Measurements from ENCODE around the gene ZNF385D.
"Not testable (repeated sequence)": the region's sequence is repeated elsewhere in the genome, so short reads cannot be mapped to it uniquely, and the experiment has no call there.

Gene ZNF385D

GRCh38 chr3:21509731-21510470 is 241.1 kb downstream of the ZNF385D start:
- DNase-seq (ENCODE audit: low read depth) = no peak

DNA sequence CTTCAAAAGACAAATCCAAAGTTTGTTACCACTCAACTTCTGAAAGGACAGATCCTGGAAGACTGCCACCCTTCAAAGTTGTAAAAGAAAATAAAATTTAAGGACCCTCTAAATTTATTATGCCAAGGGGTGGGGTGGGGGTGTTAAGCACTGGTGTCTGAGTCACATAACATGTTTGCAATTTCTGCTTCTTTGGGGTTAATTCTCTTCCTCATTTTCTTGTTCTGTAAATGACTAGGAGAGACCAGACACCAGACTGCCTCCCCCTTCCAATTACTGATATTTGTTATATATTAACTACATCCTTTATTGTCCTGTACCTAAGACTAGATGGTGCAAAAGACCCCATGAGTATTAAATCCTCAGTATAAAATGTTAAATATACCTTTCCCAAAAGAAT is 242.8 kb downstream of the ZNF385D start:
- DNase-seq (ENCODE audit: low read depth) = no peak

GRCh38 chr3:21505711-21506460 is 245.1 kb downstream of the ZNF385D start:
- DNase-seq (ENCODE audit: low read depth) = no peak

- DNase-seq (ENCODE audit: low read depth) = no peak
Observed at GRCh38 chr3:21502656-21503055, 248.4 kb downstream of the ZNF385D start.

DNA sequence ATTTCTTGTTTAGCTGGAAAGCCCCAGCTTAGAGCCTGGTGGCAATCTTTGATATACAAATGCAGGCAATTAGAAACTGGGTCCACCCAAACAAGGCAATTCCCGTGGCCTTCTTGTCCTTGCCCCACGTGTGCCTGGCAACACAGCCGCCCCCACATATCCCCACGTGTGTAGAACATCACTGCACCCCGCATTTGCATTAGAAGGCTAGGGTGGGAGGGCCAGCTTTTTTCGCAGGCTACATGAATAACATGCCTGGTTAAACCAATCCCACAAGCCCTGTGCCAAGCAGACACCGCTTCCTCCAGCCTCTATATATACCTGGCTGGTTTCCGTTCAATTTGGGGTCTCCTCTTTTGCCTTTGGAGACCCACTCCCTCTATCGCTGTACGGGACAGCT is 250.2 kb downstream of the ZNF385D start:
- no peak for DNase-seq (ENCODE audit: low read depth)

DNA sequence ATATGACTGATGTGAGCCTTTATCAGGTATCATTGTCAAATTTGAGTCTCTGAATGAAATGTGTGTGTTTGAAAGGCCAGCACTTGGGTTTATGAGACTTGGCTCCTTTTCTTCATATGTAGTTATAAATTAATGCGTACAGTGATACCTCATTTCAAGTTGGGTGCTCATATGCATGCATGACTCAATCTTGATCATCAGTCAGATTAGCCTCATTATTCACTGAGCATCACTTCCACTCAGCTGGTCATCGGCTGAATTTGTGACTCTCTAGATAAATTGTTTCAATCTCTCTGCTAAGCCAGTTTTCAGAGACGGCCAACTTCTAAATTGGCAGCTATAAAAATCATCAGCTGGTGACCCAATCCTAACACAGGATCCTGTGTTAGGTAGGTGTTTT is 260.3 kb downstream of the ZNF385D start:
- not testable (repeated sequence) for DNase-seq (ENCODE audit: low read depth)

GRCh38 chr3:21487520-21487919 is 263.5 kb downstream of the ZNF385D start:
- no peak for DNase-seq (ENCODE audit: low read depth)

DNA sequence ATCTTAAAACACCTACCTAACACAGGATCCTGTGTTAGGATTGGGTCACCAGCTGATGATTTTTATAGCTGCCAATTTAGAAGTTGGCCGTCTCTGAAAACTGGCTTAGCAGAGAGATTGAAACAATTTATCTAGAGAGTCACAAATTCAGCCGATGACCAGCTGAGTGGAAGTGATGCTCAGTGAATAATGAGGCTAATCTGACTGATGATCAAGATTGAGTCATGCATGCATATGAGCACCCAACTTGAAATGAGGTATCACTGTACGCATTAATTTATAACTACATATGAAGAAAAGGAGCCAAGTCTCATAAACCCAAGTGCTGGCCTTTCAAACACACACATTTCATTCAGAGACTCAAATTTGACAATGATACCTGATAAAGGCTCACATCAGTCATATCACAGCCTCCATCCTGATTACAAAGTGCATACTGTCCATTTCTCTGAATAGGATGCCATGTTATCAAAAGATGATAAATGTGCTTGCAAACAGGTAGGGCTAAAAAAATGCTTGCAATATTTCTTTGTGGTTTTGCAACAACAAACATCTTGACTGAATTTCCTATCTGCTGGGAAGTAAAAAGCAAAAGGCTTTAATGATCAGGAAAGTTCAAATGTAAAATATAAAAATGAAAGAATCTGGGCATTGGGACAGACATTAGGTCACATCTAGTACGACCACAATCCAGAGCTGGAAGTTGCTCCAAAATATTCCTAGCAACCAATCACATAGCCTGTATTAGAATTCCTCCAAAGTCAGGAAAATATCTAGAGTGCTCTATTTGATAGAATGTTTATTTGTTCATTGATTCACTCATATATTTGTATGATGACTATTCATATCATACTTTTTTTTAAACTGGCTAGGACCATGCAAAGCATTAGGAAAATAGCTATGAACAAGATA is 264.7 kb downstream of the ZNF385D start:
- not testable (repeated sequence) for DNase-seq (ENCODE audit: low read depth)

GRCh38 chr3:21484828-21485144 is 266.2 kb downstream of the ZNF385D start:
- DNase-seq (ENCODE audit: low read depth) = no peak

DNA sequence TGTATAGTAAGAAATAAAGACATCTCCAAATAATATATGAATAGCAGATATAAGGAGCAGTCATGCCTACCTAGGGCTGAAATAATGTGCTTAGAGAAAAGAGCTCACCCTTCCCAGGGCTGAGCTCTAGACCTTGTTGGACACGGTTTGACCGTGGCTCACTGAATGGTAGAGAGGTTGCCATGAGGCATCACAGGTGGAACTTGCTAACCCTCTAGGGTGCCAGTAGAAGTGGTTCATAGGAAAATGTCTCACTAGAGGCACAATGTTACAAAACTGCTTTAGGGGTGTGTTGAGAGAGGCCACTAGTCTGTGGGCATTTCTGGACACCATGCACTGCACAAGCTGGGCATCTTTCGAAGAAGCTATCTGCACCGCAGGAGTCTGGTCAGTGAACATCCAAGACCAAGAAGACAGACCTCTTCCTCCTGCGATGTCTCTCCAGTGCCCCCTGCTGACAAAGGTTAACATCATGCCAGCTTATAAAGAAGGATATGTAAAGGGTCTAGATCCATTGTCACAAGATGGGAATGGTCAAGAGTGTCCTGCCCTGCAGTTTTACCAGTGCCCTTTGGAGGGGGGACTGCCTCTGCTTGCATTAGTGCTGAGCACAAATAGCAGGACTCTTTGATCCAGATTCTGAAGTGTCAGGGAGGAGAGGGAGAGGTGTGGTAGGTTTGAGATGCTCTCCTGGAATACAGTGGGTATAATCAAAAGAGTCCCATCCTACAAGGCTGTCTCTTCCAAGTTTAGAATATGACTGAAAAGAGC is 266.8 kb downstream of the ZNF385D start:
- peak; percentile 51 for DNase-seq (ENCODE audit: low read depth)

GRCh38 chr3:21481991-21482390 is 269.0 kb downstream of the ZNF385D start:
- no peak for DNase-seq (ENCODE audit: low read depth)

DNA sequence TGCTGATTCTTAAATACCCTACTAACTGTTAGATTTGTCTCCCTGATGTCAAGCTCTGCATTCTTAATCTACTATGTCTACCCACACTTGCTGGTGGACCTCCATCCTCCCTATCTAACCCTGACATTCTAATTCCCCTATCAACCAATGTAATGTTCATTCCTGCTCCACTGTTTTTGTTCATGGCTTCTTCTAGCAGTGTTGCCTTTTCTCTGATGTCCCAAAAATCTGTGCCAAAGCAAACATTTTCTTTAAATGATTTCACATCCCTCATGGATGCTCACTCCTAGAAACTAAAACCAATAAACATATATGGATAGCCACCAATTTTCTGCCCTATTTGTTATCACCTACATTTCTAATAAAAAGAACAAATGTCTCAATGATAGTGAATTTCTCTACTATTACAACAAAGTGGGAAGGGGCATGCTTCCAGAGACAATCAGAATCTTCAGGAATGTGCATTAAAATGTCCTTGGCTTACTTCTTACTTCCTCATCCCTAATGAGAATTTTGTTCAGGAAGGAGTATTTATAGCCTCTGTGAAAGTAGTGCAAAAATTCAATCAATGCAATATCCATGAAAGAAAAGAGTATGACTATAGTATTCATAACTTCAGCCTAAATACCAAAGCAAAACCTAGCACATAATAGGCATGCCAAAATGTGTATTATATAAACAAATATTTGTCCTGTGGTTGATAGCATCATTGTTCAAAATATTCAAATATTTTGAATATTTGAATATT is 273.3 kb downstream of the ZNF385D start:
- no peak for DNase-seq (ENCODE audit: low read depth)

GRCh38 chr3:21466476-21466875 is 284.5 kb downstream of the ZNF385D start:
- no peak for DNase-seq (ENCODE audit: low read depth)

- no peak for DNase-seq (ENCODE audit: low read depth)
Observed at GRCh38 chr3:21464746-21465145, 286.3 kb downstream of the ZNF385D start.

DNA sequence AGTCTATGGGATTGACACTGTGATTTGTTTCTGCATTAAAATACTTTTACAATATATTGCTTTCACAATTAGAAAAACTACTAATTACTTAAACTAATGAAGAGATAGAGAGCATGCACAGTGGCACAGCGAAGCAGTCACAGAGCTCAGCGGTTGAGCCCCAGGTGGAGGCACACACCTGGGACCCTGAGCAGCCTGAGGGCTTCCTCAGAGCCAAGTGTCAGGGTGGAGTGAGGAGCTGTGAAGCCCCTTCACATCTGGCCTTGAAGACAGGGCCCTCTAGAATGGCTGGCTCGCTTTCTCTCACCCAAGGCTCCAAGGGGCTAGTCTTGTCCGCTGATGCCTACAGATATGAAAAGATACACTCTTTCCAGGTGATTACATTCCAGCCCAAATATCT is 287.7 kb downstream of the ZNF385D start:
- DNase-seq (ENCODE audit: low read depth) = no peak

GRCh38 chr3:21462141-21462540 is 288.9 kb downstream of the ZNF385D start:
- DNase-seq (ENCODE audit: low read depth) = no peak

DNA sequence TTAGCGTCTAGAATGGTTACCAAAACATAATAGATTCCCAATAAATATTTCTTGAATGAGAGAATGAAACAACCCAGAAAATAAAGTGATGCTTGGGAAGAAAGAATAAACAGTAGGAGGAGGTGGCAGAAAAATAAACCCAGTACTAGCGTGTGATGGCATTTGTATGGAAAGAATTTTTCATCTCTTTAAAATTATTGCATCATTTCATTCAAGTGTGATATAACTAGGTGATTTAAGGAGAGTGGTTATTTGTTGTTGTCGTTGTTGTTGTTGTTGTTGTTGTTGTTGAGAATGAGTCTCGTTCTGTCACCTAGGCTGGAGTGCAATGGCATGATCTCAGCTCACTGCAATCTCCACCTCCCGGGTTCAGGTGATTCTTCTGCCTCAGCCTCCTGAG is 293.9 kb downstream of the ZNF385D start:
- DNase-seq (ENCODE audit: low read depth) = no peak

GRCh38 chr3:21449738-21450137 is 301.3 kb downstream of the ZNF385D start:
- DNase-seq (ENCODE audit: low read depth) = no peak

DNA sequence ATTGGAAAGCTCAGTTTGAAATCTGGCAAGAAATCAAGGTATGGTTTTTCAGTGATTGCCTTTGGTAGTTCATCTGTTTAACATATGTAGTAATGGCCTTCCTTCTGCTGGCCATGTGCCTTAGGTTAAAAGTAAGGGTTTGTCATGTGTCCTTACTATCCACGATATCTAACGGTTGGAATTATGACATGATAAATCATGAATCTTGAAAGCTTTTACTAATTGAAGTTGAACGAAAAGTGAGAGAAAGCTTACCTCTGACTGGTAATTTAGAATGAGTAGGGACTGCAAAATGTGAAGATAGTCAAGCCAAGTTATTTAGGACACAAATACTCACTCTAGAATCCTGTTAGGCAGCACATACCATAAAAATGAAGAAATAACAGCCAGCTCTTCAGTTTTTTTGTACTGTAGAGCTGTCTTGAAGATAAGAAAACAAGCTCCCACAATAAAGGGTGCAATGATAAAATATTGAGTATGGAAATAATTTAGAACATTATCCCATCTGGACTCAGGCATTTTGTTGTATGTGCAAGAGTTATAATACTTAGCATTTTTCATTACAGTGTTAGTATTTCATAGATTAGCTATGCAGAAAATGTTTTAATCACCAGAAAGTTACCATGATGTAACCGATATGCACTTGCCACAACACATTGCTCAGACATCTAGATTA is 303.4 kb downstream of the ZNF385D start:
- no peak for DNase-seq (ENCODE audit: low read depth)

- no peak for DNase-seq (ENCODE audit: low read depth)
Observed at GRCh38 chr3:21446945-21447475, 304.0 kb downstream of the ZNF385D start.
